GM18511 (cell line): ENCODE results near the gene IL17REL.

Experiments
- ATAC-seq: cut with Tn5 transposase; IDR thresholded peaks from one replicate; pipeline ENCODE4 v1.9.1; 2021; ENCODE audit warnings: mild to moderate bottlenecking, moderate library complexity; ENCODE audit not compliant: unreplicated experiment

The IL17REL gene

DNA sequence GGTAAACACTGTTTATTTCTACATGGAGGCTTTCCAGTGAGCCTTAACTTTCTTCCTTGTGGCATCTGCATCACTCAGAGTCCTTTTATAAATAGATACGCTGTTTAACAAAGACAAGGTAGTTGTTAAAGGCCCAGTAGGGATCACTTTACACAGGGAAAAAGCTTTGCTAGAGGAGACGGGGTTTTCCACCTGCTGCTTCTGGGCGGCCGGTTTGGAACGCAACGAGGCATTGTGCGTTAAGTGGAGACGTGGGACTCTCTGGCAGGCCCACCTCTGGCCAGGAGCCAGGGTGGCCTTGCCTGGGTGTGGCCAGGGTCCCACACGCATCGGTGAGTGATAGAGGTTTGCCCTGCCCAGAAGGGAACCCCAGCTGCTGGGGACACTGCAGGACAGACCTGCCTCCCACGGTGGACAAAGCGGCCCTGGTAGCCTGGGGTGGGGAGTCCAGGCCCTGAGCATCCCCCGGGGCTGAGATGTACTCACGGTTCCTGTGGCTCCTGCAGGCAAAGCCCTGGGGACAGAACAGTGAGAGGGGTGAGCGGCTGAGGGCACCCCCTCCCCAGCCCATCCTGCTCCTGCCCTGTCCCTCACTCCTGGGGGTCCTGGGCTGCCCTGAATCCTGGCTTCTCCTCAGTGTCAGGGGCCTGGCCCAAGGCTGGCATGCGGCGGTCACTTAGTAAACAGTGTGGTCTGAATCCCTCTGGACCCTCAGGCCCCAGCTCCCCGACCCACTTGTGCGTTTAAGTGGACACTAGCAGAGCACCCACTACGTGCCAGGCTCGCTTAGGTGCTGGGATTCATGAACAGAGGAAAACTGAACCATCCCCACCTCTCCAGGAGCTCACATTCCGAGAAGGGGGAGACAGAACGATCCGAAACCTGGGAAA, 4.2 kb downstream of the IL17REL start:
- no peak for ATAC-seq

DNA sequence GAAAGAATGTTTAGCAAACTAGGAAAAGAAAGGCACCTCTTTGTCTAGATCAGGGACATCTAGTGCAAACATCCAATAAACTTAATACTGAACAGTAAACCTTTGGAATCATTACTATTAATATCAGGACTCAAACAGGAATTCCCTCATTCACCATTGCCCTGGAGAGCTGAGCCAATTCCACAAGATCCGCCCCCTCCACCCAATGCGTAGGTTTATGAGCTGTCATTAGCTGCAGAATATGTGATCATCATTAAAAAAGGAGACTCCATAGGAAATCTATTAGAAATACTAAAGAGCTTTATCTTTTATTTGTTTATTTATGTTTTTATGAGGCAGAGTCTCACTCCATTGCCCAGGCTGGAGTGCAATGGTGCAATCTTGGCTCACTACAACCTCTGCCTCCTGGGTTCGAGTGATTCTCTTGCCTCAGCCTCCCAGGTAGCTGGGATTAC, 5.5 kb downstream of the IL17REL start:
- no peak for ATAC-seq

DNA sequence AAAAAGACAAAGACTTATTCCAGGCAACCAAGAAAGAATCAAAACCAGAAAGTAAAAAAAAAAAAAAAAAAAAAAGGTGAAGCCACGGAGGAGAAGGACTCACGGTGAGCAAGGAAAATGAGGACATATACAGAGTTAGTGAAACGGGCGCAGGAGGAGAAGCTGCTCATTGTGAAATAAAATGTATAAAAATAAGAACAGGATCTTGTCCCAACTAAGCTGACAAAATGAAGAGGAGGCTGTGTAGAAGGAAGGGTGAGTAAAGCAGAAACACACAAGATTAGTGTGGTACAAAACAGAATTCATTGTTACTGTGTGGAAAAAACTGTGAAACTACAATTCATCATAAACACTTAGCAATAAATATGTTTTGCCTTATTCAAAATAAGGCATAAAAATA, 7.6 kb downstream of the IL17REL start:
- no peak for ATAC-seq

DNA sequence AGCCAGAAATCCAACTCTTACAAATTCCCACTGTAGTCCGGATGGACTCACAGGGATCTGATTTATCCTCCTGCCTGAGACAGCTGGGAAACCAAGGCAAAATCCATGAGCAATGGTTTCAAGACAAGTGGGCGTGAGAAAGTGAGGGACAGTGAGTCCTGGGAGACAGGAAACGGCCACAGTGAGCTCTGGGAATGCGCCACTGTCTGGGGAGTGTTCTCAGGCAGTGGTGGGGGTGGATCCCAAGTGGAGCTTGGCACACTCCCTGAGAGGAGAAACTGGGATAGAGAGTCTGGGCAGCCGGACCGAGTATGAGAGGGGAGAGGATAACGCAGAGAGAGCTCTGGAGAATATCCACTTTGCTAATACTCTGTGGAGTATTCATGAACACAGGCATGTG, 9.8 kb downstream of the IL17REL start:
- ATAC-seq = no peak

DNA sequence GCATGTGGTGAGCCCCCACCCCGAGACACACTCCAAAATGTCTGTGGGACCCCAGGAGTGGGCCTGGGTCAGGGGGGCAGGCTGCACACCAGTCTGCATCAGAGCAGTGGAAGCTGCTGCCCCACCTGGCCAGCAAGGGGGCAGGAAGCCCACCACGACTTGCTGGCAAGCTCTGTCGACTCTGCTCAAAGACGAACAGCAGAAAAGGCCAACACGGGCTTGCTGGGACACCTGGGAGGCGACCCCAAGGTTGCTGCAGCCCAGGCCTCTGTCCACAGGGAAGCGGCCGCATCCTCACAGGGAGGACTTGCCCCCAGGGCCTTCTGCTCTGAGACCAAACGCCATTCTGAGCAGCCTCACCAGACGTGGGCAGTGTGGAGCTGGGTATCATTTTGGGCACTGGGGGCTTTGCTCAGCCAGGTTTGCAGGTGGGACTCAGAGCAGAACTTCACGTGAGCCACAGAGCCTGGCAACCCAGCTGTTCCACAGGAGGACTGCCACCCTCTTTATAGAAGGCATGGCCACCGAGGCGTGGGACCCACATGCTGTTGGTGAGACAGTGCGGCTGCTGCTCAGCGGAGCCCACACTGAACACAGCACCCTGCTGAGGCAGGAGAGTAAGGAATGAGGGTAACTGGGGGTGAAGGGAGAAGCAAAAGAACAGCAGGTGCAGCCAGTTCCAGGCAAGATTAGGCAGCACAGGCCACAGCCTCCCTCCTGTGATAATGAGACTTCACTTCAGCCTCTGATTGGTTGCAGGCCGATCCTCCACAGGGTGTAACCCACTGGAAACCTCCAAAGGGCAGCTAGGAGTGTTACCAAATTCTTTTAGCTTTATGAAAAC, 11.0 kb downstream of the IL17REL start:
- ATAC-seq = no peak

DNA sequence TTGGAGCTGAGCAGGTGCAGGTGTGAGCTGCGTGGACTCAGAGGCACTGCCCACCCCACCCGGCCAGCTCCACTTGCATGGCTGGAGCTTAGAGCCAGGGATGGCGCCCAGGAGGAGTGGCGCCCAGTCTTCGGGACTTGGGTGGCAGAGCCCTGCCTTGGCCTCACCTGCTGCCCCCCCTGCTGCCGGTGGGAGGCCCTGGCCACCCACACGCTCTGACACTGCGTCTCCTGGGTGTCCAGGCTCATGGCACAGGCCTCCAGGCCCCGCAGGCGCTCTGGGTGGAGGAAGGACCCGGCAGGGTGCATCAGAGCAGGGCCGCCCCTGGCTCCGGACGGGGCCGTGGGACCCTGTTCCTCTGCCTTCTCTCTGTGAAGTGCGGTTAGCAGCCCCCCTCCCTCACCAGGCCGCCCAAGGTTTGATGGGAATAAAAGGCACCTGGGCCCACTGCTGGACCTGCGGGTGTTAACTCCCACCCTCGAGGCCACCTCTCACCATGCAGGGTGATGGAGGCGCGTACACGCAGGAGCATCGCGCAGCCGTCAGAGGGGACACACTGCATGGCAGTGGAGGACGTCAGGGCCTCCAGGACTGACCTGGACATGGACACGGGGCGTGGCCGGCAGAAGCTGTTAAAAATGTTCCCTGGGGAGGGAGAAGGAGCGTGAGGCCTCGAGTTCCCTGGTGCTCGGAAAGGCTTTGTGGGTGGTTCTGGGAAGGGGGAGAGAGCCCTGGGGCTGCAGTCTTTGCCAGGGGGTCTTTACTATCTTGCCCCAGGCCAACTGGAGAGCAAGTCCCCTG, 11.8 kb downstream of the IL17REL start:
- ATAC-seq = no peak

DNA sequence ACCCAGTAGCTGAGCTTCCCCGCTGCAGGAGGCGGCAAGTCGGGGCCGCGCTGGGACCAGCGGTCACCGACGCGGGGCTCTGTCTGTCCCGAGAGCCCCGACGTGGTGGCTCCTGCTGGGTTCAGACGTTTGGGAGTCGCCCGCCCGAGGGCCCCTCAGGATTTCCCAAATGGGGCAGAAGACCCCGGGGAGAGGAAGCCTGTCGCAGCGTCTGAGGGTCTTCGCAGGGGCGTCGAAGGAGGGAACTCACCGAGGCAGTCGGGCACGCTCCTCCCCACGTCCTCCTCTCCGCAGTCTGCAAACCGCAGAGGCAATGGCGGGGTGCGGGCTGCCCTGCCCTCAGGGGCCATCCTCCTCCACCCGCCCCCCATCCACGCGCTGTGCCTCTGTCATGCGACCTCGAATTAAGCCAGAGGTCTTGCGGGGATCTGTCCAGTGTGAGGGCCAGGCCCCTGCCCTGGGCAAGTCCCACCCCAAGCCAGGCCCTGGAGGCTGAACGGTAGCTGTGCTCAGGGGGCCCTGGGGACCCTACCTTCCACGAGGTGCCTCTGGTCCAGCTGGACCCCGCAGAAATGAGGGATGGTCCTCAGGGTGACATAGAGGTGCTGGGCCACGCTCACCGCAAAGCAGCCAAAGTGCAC, 12.5 kb downstream of the IL17REL start:
- ATAC-seq = no peak

DNA sequence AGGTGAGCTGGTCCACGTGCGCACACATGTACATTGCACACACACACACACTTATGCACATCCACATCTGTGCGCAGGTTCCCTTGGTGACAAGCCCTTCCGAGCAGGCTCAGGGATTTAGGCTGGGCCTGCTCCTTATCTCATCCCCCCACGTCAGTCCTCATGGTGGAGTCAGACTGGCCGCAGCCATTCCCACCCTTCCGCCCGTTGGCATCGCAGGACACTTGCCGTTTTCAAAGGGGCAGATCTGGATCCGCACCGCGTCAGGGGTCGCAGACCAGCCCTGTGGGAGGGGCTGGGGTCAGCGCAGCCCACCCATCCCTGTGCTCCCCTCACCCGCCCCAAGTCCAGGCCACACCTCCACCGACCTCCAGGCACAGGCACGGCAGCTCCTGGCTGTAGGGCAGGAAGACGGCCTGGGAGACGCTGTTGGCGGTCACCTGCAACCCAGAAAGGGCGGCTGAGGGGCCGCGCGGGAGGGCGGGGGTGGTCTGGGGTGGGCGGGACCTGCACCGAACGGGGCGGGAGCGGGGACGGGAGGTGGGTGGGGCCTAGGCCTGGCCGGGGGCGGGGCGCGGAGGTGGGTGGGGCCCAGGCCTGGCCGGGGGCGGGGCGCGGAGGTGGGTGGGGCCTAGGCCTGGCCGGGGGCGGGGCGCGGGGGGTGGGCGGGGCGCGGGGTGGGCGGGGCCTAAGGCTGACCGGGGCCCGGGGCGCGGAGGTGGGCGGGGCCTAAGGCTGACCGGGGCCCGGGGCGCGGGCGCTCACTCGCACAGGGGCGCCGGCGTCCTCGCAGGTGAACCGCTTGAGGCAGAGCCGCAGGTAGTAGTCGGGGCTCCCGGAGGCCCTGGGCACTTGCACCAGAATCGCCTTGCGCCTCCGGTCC, 13.3 kb downstream of the IL17REL start:
- ATAC-seq = no peak

DNA sequence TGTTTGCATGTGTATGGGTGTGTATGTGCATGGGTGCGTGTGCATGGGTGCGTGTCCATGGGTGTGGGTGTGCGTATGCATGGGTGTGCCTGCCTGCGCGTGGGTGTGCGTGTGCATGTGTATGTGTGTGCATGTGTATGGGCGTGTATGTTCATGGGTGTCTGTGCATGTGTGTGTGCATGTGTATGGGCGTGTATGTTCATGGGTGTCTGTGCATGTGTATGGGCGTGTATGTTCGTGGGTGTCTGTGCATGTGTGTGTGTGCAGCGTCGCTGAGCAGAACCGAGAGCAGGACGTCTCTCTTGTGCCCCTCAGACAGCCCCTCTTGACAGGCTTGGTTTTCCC, 13.9 kb downstream of the IL17REL start:
- ATAC-seq = no peak

DNA sequence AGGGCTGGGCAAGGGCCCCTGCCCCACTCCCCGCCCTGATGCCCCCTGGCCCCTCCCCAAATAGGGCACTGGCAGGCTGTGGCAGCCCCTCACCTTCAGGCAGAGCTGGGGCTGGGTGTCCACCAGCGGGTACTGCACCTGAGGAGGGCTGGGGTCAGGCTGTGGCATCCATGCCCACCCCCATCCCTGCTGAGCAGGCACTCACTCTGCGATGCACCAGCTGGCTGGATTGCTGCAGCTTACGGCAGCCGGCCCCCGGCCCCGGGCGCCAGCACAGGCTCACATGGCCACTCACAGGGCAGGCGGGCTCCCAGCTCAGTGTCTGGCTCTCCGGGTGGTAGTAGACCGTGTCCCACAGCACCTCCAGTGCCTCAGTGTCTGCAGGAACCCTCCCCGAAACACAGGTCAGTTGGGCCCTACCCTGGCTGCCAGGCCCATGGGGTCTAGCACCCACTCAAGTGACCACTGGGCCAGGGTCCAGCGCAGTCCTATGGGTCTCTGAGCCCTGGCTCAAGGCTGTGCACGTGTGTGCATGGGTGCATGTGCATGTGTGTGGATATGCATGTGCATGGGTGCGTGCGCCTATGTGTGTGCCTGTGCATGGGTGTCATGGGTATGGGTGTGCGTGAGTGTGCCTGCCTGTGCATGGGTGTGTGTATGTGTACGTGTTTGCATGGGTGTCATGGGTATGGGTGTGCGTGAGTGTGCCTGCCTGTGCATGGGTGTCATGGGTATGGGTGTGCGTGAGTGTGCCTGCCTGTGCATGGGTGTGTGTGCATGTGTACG, 14.4 kb downstream of the IL17REL start:
- no peak for ATAC-seq

DNA sequence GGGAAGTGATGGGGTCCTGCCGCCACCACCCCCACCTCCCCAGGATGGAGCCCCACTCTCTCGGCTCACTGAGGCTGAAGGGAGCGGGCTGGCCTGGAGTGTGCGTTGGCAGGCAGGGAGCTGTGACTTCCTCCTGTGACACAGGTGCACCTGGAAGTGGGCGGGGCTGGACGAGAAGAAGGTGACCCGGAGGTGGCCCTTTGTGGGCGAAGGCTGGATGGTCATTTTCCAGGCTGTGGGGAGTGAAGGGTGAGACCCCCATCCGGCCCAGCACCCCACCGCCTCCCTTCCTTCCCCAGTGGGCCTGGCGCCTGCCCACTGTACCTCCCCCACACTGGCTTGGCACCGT, 15.3 kb downstream of the IL17REL start:
- ATAC-seq = no peak

DNA sequence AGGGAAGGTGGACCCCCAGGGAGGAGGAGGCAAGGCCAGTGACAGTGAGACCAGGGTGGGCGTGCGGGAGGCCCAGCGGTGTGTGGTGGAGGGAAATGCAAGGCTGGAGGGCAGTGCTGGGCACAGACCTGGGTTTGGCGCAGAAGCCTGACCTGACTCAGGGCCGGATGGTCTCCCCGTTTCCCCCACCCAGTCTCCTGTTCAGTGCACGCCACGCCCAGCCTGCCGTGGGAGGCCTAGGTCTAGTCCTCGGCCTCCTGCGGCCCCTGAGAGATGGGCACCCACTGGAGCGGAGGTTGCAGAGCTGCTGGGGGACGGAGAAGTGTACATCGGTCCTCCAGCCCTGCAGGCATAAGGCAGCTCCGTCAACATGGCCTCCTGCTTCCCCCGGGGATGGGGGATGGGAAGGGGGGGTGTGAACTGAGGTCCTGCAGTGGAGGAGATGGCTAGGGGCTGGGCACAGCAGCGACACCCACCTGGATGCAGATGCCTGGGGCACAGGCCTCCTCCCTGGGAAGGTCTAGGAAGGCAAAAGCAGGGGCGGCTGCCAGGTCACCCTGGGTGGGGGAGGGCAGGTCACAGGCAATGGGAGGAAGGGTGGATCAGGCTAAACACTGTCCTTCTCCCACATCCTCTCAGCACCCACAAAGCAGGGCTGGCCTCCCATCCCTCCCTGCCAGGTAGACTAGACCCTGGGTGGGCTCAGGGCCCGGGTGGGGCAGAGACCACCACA, 15.9 kb downstream of the IL17REL start:
- ATAC-seq = no peak

DNA sequence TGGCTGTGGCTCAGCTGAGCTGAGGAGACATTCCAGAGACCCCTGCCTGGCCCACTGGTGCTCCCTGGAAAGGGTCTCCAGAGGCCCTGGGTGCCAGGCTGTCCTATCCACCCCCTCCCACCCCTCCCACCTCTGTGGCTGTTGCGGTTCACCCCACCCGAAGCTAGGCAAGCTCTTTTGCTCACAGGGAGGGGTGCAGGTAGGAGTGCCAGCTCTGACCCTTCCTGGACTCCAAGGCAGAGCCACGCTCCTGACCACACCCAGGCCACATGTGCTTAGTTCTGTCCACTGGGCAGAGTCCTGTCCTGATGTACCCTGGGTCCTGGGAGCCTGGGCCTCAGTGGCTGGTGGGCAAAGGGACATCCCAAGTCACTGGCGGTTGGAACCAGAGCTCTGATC, 16.4 kb downstream of the IL17REL start:
- ATAC-seq = no peak

DNA sequence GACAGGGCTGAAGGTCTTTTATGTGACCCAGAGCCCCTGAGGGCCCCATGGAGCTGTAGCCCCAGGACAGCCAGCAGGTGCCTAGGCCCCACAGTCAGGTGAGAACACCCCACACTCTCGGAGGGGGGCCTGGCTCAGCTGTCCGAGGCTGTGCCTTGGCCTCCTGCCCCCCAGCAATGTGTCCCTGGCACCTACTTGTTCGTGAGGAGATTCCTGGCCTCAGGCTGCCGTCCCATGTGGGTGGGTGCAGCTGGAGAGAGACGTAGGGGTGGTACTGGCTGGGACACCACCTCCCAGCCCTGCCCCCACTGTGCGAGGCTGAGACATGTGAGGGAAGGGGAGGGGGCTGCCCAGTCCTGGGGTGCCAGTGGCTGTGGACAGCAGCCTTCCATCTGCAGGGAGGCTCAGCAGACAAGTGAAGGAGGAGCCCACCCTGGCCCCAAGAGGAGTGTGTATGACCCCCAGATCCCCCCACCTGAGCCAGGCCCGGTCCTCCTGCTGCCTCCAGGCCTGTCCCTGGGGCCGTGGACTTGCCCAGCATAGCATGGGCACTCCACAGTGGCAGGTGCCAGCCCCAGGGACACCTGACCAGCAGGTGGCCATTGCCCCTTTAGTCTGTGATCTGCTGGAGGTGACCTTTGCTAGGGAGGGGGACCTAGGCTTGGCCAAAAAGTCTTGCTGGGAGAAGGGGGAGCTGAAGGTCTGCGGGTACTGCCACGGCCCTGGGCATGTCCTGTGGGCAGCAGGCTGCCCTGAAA, 17.0 kb downstream of the IL17REL start:
- ATAC-seq = no peak

DNA sequence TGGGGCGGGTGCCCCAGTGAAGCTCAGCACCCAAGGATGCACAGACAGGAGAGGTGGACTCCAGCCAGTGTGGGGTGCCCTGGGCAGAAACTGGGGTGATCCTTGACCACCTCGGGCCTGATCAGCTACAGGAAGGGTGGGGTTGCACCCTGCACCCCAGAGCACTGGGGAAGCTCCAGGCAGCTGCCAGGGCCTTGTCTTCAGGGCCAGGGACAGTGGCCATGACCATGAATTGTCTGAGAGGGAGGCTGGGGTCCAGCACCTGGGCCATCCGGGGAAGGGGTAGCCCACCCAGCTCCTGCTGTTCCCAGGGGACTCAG, 17.6 kb downstream of the IL17REL start:
- ATAC-seq = no peak

DNA sequence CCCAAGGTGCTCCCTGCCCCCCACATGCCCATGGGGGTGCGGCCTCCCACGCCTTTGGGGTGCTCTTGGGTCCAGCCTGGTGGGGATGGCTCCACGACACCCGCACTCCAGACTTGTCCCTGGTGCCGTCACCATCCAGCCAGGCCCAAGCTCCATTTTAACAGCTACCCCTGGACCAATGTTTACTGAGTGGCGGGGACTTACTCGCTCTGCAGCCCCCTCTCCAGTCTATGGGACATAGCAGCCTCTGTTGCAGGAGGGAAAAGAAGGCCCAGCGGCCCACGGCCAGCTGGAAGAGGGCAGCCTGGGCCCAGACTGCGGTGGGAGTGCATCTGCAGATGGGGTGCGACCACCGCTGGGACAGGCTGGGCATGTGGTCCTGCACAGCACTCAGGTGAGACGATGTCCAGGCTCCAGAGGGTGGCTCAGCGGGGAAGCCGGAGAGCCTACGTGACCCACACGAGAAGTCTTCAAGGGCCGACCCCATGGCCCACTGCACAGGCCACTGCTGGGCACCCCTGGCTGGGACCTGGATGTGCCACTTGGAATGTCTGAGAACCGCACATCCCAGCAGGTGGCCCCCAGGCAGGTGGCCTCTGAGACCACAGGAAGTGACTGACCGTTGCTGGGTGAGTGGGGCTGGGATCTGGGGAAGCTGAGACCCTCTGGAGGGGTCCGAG, 18.1 kb downstream of the IL17REL start:
- no peak for ATAC-seq

DNA sequence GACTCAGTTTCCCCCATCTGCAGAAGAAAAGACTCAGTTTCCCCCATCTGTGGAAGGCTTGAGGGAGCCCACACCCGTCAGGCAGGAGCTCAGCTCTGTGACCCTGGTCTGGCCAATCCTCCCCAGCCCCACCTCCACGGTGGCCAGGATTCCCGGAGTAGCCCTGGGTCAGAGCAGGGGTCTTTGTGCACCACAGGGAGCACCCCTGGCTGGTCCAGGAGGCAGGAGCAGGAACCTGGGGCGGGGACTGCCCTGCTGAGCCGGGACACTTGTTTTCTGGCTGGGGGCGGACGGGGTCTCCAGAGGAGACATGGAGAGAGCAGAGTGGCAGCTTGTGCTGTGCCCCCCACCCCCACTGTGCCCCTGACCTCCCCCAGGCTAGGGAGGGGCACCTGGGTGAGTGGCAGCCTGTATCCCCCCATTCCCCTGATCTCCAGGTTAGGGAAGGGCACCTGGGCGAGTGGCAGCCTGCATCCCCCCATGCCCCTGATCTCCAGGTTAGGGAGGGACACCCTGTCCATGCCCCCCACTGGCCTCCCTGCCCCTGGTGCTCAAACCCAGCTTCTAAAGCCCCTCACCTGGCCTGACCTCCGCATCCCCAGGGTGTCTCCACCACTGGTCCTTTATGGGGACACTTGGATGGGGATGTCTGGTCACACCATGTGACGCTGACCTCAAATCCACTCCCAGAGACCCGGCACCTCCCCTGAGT, 18.8 kb downstream of the IL17REL start:
- ATAC-seq = no peak
